Activated T-cell treated with anti-CD3 and anti-CD28 coated beads for 1 hour (primary cell): ENCODE measurements around the gene STAG2.
"Not testable (repeated sequence)": the region's sequence is repeated elsewhere in the genome, so short reads cannot be mapped to it uniquely, and the experiment has no call there.

ENCODE experiments used
- DNase-seq: peaks from one replicate; pipeline ENCODE4 v3.0.0-alpha.2; 2020; ENCODE audit warnings: low read depth

The STAG2 gene

GRCh38 chrX:123961268-123962005 lies at the start of gene STAG2:
Gene STAG2 (plus strand): TSS chrX:123961706. CDS start chrX:124022628, 60,922 bp downstream.
- DNase-seq, result peak; percentile 34

- DNase-seq, result no peak
Observed at GRCh38 chrX:123917069-123917468, 44.4 kb upstream of the STAG2 start.

GRCh38 chrX:123918106-123918721 lies 43.3 kb upstream of the STAG2 start:
- no peak for DNase-seq

GRCh38 chrX:123920105-123920785 lies 41.3 kb upstream of the STAG2 start:
- no peak for DNase-seq

GRCh38 chrX:123923211-123923610 lies 38.3 kb upstream of the STAG2 start:
- no peak for DNase-seq

- no peak for DNase-seq
Observed at GRCh38 chrX:123924186-123924585, 37.3 kb upstream of the STAG2 start.

GRCh38 chrX:123927845-123928244 lies 33.7 kb upstream of the STAG2 start:
- no peak for DNase-seq

GRCh38 chrX:123932055-123932454 lies 29.5 kb upstream of the STAG2 start:
- DNase-seq, result not testable (repeated sequence)

GRCh38 chrX:123943074-123943473 lies 18.4 kb upstream of the STAG2 start:
- DNase-seq, result no peak

- DNase-seq, result no peak
Observed at GRCh38 chrX:123943488-123943887, 18.0 kb upstream of the STAG2 start.

- no peak for DNase-seq
Observed at GRCh38 chrX:123949846-123950245, 11.7 kb upstream of the STAG2 start.

- peak; percentile 2 for DNase-seq
Observed at GRCh38 chrX:123959281-123960063, 2.0 kb upstream of the STAG2 start.

- DNase-seq, result no peak
Observed at GRCh38 chrX:123960956-123961267, 594 bp upstream of the STAG2 start.

GRCh38 chrX:123962006-123962467 lies 531 bp downstream of the STAG2 start:
- no peak for DNase-seq

- peak; percentile 68 for DNase-seq
Observed at GRCh38 chrX:123962794-123963373, 1.4 kb downstream of the STAG2 start.

- DNase-seq, result no peak
Observed at GRCh38 chrX:123964156-123964834, 2.8 kb downstream of the STAG2 start.

- DNase-seq, result no peak
Observed at GRCh38 chrX:123965712-123966111, 4.2 kb downstream of the STAG2 start.

- no peak for DNase-seq
Observed at GRCh38 chrX:123967497-123967896, 6.0 kb downstream of the STAG2 start.

- no peak for DNase-seq
Observed at GRCh38 chrX:123968383-123969050, 7.0 kb downstream of the STAG2 start.

- DNase-seq, result no peak
Observed at GRCh38 chrX:123971982-123972381, 10.5 kb downstream of the STAG2 start.

GRCh38 chrX:123973921-123974320 lies 12.4 kb downstream of the STAG2 start:
- no peak for DNase-seq
